SK-N-SH (cell line): Measurements from ENCODE around the gene CREB5. TPM values are rescaled to one million over a fixed set of nuclear protein-coding genes. Genes with fewer than 3 reads are reported as not detected.

Source experiments
- CTCF ChIA-PET: fragments of 300-600, 350-600 bp; formaldehyde crosslinking; extraction: SDS; loops from one replicate; lab custom pipeline; 2021; lab: Yijun Ruan, JAX
- POLR2A ChIA-PET: fragments of 350-600 bp; sonication (Branson Sonifier 250); formaldehyde crosslinking; extraction: SDS; loops from one replicate; lab custom pipeline; 2020; ENCODE audit warnings: antibody characterized with exemption, inconsistent platforms; lab: Yijun Ruan, JAX
- DNase-seq: peaks from one replicate; pipeline ENCODE4 v3.0.0; 2012
- H2AFZ ChIP-seq: fragments of 200-600 bp; sonication (generic); 2 replicates; pipeline ENCODE4 v1.8.1; 2016; ENCODE audit warnings: antibody characterized with exemption, mild to moderate bottlenecking, low read depth
- H3F3A ChIP-seq: fragments of 200-600 bp; sonication (generic); replicated peaks from 2 replicates; pipeline ENCODE3; 2016; ENCODE audit warnings: antibody characterized with exemption, mild to moderate bottlenecking; ENCODE audit not compliant: insufficient read depth
- H3K27ac ChIP-seq, 2 experiments: fragments of 200-500 bp in 1 of 2; fragments of 200-600 bp in 1 of 2; sonication (Bioruptor generic) in 1 of 2; sonication (generic), shearing (Covaris generic) in 1 of 2; 2 replicates each; pipeline versions ENCODE4 v1.5.1 to v1.6.1; 2014 to 2016; ENCODE audit warnings: low read depth in 2 of 2, inconsistent platforms in 1 of 2, low read length in 1 of 2, mild to moderate bottlenecking in 1 of 2, mixed read lengths in 1 of 2
- H3K27me3 ChIP-seq: fragments of 200-600 bp; sonication (generic), shearing (Covaris generic); 2 replicates; pipeline ENCODE4 v1.6.1; 2016; ENCODE audit warnings: mixed run types; ENCODE audit not compliant: insufficient read depth
- H3K36me3 ChIP-seq, 2 experiments: fragments of 200-500 bp in 1 of 2; fragments of 200-600 bp in 1 of 2; sonication (Bioruptor generic) in 1 of 2; sonication (generic) in 1 of 2; replicated peaks in 1 of 2; 2 replicates each; pipeline versions ENCODE3 to v1.5.1; 2014 to 2016; ENCODE audit warnings: low read length in 1 of 2, mild to moderate bottlenecking in 1 of 2; ENCODE audit not compliant: insufficient read depth in 2 of 2, control insufficient read depth in 1 of 2
- H3K4me1 ChIP-seq, 2 experiments: fragments of 200-500 bp in 1 of 2; fragments of 200-600 bp in 1 of 2; sonication (Bioruptor generic) in 1 of 2; sonication (generic), shearing (Covaris generic) in 1 of 2; 2 replicates each; pipeline versions ENCODE4 v1.5.1 to v1.6.1; 2014 to 2016; ENCODE audit warnings: low read depth in 1 of 2, low read length in 1 of 2, mixed run types in 1 of 2; ENCODE audit not compliant: insufficient read depth in 2 of 2, control insufficient read depth in 1 of 2
- H3K4me2 ChIP-seq: fragments of 200-600 bp; sonication (generic), shearing (Covaris generic); 2 replicates; pipeline ENCODE4 v1.6.1; 2017; ENCODE audit warnings: mixed run types
- H3K4me3 ChIP-seq, 2 experiments: fragments of 200-500 bp in 1 of 2; fragments of 200-600 bp in 1 of 2; sonication (Bioruptor generic) in 1 of 2; sonication (generic), shearing (Covaris generic) in 1 of 2; 2 replicates each; pipeline versions ENCODE4 v1.5.1 to v1.8.1; 2014 to 2016; ENCODE audit warnings: low read depth in 2 of 2, inconsistent platforms in 1 of 2, low read length in 1 of 2, mild to moderate bottlenecking in 1 of 2, mixed read lengths in 1 of 2, moderate library complexity in 1 of 2
- H3K79me2 ChIP-seq: fragments of 200-600 bp; sonication (generic); 2 replicates; pipeline ENCODE4 v1.8.1; 2017; ENCODE audit warnings: mild to moderate bottlenecking; ENCODE audit not compliant: insufficient read depth
- H3K9ac ChIP-seq: fragments of 200-600 bp; sonication (generic); 2 replicates; pipeline ENCODE4 v1.6.1; 2017; ENCODE audit warnings: mixed run types
- H3K9me2 ChIP-seq: fragments of 200-600 bp; sonication (generic); 2 replicates; pipeline ENCODE4 v1.6.1; 2017; ENCODE audit warnings: mixed run types
- H3K9me3 ChIP-seq: fragments of 200-600 bp; sonication (generic); 2 replicates; pipeline ENCODE4 v1.6.1; 2017; ENCODE audit warnings: mixed run types, mild to moderate bottlenecking, moderate library complexity
- H4K20me1 ChIP-seq: fragments of 200-600 bp; sonication (generic); 2 replicates; pipeline ENCODE4 v1.6.1; 2017; ENCODE audit warnings: mild to moderate bottlenecking, mixed run types; ENCODE audit not compliant: insufficient read depth
- FOSL2 ChIP-seq: IDR thresholded peaks from 2 replicates; pipeline ENCODE4 v1.4.0; 2012; ENCODE audit warnings: low read depth, mild to moderate bottlenecking, moderate library complexity, borderline replicate concordance
- FOXJ3 ChIP-seq: sonication (generic); formaldehyde crosslinking; IDR thresholded peaks from 2 replicates; pipeline ENCODE4 v1.5.1; 2020; ENCODE audit warnings: mild to moderate bottlenecking, missing genetic modification reagents
- GABPA ChIP-seq: IDR thresholded peaks from 2 replicates; pipeline ENCODE4 v1.4.0; 2012; ENCODE audit warnings: low read depth, mild to moderate bottlenecking
- JUND ChIP-seq: IDR thresholded peaks from 2 replicates; pipeline ENCODE4 v1.4.0; 2012
- NRF1 ChIP-seq: IDR thresholded peaks from 2 replicates; pipeline ENCODE4 v1.6.1; 2012; ENCODE audit warnings: low read depth, mild to moderate bottlenecking, low read length
- RCOR1 ChIP-seq: fragments of 150-350 bp; IDR thresholded peaks from 2 replicates; pipeline ENCODE4 v1.6.1; 2017; ENCODE audit warnings: antibody characterized with exemption, low read length
- REST ChIP-seq: IDR thresholded peaks from 2 replicates; pipeline ENCODE4 v1.6.1; 2012; ENCODE audit warnings: mild to moderate bottlenecking, low read depth, low read length, moderate library complexity
- RXRA ChIP-seq: IDR thresholded peaks from 2 replicates; pipeline ENCODE4 v1.4.0; 2012; ENCODE audit warnings: low read depth, mild to moderate bottlenecking, borderline replicate concordance
- SMC3 ChIP-seq: IDR thresholded peaks from 2 replicates; pipeline ENCODE4 v1.6.1; 2012; ENCODE audit warnings: low read depth, low read length, improper control_type of control experiment
- ZBTB33 ChIP-seq: IDR thresholded peaks from 2 replicates; pipeline ENCODE4 v1.4.0; 2012; ENCODE audit warnings: low read depth, borderline replicate concordance
- WGBS: methylation state at CpG from one replicate; pipeline ENCODE4 v1.1.6; 2017; ENCODE audit warnings: low lambda C conversion rate; 5-methylcytosine and 5-hydroxymethylcytosine counted together
- polyA plus RNA-seq, 3 experiments: library from polyadenylated mRNA; depleted of rRNA; stranded (reverse); fragments of >200 nt; gene quantifications; 2 replicates each; pipeline ENCODE4 v1.2.3, GENCODE V29; 2012

The CREB5 gene
- polyA plus RNA-seq, 1 of the 3 experiments (the other 2 are of a cell fraction), result 19.3 TPM

GRCh38 chr7:28841766-28842165 is 429.4 kb downstream of the CREB5 start:
- Histone ChIP-seq H2AFZ (no peak overlapping the region), H3K27me3 (peaks cover 23% of the 10 kb centered on the region), H3K9me3 (no peaks in the 10 kb centered on the region), H3F3A (no peaks in the 10 kb centered on the region), H3K36me3 (no peaks in the 10 kb centered on the region), H3K4me2 (no peak overlapping the region), H4K20me1 (no peaks in the 10 kb centered on the region), H3K9ac (no peak overlapping the region), H3K9me2 (no peaks in the 10 kb centered on the region), H3K79me2 (no peaks in the 10 kb centered on the region), H3K27ac (no peak overlapping the region), H3K4me1 (peaks cover 0 to 14% of the 10 kb centered on the region in 2 experiments; a peak in 2 of 4 replicates), H3K4me3 (no peak overlapping the region)
- no peak for DNase-seq
- ChIA-PET CTCF (interaction anchor here (2.1 kb wide), 1 partner anchor 10 kb away, joined by 12 read pairs; no protein-coding TSS in a partner anchor), POLR2A (no interaction called here)
- TF ChIP-seq RCOR1 (no peak), SMC3 (no peak), REST (no peak), ZBTB33 (no peak), JUND (no peak), GABPA (no peak), FOSL2 (no peak), FOXJ3 (CRISPR knock-in tag) (no peak)

- no peak for DNase-seq
- CTCF ChIA-PET, result interaction anchor here (1.1 to 3.1 kb wide), 2 partner anchors 11 to 14 kb away, joined by 4 to 20 read pairs; no protein-coding TSS in a partner anchor
- Histone ChIP-seq H3K9me3 (no peaks in the 10 kb centered on the region), H3K9ac (no peak overlapping the region), H3F3A (no peaks in the 10 kb centered on the region), H3K4me3 (no peak overlapping the region), H3K4me1 (peaks cover 0 to 14% of the 10 kb centered on the region in 2 experiments; a peak in 2 of 4 replicates), H4K20me1 (no peaks in the 10 kb centered on the region), H3K36me3 (no peaks in the 10 kb centered on the region), H3K4me2 (no peak overlapping the region), H3K27me3 (peaks cover 23% of the 10 kb centered on the region), H2AFZ (no peak overlapping the region), H3K27ac (no peak overlapping the region), H3K79me2 (no peaks in the 10 kb centered on the region), H3K9me2 (no peaks in the 10 kb centered on the region)
- 61% methylated on average over 1 of the region's 1 CpG for WGBS
- no peak for TF ChIP-seq FOSL2
- no peak for TF ChIP-seq RXRA
- TF ChIP-seq NRF1, result no peak
- POLR2A ChIA-PET, result interaction anchor here (0.7 kb wide), 1 partner anchor 382 kb away, joined by 3 read pairs; no protein-coding TSS in a partner anchor
Observed at GRCh38 chr7:28842769-28843295, 430.5 kb downstream of the CREB5 start.
